M059J (cell line): ENCODE results near the gene SLC45A3. TPM values are rescaled to one million over a fixed set of nuclear protein-coding genes. Genes with fewer than 3 reads are reported as not detected.
A peak's percentile ranks its signal among the peaks of the same experiment; 100 is the strongest.
"Not testable (repeated sequence)": the region's sequence is repeated elsewhere in the genome, so short reads cannot be mapped to it uniquely, and the experiment has no call there.

Experiments used
- DNase-seq: peaks from one replicate; pipeline ENCODE4 v3.0.0-alpha.2; 2012; ENCODE audit warnings: low read depth
- total RNA-seq: library from RNA; depleted of rRNA; stranded (reverse); fragments of >200 nt; shearing (Covaris generic); gene quantifications from 2 replicates; pipeline ENCODE4 v1.2.3, GENCODE V29; 2014

The SLC45A3 gene
- total RNA-seq, 1 experiment from 2014 or later: 7.8 TPM

DNA sequence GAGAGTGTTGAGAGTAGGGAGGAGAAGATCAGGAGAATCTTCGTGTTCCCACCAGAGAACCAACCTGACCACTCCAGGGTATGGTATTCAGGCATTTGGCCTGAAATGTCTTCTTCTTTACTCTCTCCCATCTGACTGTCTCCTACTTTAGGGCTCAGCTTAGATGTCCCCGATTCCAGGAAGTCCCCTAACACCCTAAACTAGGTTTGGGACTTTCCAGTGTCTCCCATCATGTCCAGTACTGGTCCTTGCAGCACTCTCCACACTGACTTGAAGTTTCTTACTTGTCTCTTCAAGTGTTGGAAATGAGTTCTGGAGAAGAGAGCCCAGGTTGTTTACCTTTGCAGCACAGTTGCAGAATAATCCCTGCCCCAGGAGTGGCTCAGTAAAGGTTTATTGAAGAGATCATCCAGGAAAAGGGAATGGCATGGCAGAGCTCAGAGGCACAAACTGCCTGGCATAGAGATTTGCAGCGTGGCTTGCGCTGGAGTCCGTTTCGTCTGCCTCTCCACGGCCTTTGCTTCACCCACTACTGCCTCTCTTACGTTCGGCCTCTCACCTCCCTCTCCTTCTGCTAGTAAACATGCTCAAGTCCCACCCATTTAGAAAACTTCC is 42.3 kb downstream of the SLC45A3 start:
- no peak for DNase-seq

- no peak for DNase-seq
Observed at GRCh38 chr1:205636732-205637131, 43.6 kb downstream of the SLC45A3 start.

DNA sequence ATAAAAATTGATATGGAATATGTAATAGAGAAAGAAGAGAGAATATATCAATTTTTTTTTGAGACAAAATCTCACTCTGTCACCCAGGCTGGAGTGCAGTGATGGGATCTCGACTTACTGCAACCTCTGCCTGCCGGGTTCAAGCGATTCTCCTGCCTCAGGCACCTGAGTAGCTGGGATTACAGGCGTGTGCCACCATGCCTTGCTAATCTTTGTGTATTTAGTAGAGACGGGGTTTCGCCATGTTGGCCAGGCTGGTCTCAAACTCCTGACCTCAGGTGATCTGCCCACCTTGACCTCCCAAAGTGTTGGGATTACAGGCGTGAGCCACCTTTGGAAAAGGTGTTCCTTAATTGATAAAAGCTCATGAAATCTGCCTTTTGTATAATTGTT is 44.2 kb downstream of the SLC45A3 start:
- DNase-seq: not testable (repeated sequence)

DNA sequence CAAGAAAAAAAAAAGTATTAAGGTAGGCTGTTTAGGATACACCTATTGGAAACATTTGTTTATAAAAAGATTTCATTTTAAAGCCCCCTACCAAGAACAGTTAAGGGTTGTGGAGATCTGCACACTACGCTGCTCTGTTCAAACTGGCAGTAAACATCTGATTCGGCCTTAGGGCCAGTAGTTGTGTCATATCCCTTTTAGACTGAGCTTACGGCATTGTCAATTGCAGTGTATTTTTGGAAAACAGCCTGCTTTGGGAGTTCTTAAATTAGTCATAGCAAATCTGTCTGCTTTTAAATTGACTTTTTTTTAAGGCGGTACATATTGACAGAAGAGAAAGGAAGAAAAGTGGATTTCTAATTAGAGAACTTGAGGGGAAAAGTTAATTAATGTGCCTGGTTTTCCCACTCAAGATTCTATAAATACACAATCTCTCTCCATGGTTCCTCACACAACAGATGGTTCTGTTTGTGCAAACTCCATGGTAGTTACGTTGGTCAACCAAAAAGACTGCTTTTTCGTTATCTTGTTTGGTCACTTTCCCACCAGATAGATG is 46.8 kb downstream of the SLC45A3 start:
- peak; percentile 71 for DNase-seq

- peak; percentile 9 for DNase-seq
Observed at GRCh38 chr1:205632669-205633169, 47.6 kb downstream of the SLC45A3 start.

DNA sequence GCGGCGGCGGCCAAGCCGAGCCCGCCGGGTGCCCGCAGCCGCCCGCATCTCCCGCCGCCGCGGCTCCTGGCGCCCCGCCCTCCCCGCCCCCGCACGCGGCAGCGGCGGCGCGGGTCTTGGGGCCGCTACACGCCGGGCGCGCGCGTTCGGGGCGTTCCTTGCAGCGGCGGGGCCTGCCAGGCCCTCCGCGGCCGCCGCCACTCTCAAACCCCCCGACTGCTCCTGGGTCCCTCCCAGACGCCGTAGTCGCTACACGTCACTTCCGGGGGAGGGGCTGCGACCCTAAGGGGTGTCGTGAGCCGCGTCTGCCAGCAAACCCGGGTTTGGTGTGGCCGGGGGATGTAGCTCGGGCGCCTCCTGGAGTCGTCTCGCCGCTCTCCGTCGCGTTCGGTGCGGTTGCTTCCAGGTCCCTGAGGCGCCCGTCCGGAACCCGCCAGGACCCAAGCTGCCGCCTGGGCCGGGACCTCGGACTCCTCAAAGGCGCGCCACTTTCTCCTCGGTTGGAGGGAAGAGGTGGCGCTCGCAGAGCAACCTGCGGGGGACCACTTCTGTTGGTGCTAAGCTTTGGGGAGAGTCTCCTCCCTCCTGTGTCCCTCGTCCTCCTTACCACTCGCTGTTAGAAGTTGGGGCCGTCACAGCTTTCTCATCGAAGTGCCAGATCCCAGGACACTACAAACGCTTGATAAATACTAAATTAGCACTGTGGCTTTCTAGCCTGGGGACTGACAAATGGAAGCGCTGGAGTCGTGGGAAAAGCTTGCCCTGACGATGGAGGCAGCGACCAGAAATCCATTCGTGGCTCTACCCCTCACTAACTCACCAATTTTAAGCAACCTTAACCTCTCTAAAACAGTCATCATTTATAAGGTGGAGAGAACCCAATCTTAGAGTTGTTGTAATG is 48.3 kb downstream of the SLC45A3 start, which contains the start of gene ELK4:
ELK4 (minus strand) TSS at position 244 of the 901 bp plus-strand sequence. CDS start 8,129 bp downstream, outside the sequence.
- peak; percentile 98 for DNase-seq

- DNase-seq: peak; percentile 92
Observed at GRCh38 chr1:205631010-205631767, 49.1 kb downstream of the SLC45A3 start.

DNA sequence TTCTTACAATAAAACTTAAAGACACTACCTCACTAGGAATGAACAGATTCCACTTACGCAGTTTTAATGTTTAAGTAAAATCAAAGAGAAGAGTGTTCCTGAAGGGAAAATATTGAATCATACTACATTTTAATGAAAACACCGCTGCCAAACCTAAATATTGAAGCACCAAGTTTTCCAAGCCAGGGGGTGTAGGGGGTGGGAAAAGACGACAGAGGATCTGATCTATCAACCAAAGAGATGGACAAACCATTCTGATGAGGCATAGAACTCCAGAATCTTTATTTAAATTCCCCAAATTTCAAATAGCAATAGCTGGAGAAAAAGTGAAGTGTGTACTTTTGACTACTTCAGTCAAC is 49.7 kb downstream of the SLC45A3 start:
- peak; percentile 3 for DNase-seq

GRCh38 chr1:205630241-205630640 is 50.1 kb downstream of the SLC45A3 start:
- peak; percentile 79 for DNase-seq

- DNase-seq: peak; percentile 12
Observed at GRCh38 chr1:205629751-205630150, 50.6 kb downstream of the SLC45A3 start.

DNA sequence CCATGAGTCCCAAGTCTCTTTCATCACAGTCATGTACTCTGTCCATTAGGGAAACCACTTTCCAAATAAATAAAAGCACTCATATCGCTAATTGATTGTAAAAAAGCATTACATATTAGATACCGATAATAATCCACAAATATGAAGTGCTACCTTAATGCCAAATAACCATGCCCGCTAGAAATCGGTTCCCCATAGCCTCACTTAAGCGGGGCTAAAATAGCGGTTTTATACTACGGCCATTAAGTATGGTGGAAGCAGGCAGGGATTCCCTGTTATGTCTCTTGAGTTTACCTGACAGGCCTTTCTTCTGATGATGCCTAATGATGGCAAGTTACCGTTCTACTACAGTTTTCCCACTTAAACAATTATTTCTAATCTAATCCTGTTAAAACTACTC is 52.4 kb downstream of the SLC45A3 start:
- no peak for DNase-seq

DNA sequence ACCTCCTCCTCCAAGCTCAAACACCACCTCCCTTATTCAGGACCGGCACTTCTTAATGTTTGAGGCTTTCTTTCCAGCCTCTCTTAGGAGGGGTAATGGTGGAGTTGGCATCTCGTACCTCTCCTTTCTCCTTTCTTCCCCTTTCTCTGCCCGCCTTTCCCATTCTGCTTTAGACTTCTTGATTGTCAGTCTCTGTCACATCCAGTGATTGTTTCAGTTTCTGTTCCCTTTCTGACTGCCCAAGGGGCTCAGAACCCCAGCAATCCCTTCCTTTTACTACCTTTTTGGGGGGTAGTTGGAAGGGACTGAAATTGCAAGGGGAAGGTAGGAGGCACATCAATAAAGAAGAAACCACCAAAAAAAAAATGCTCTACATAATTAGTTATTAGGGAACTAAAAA is 54.1 kb downstream of the SLC45A3 start:
- DNase-seq: no peak

DNA sequence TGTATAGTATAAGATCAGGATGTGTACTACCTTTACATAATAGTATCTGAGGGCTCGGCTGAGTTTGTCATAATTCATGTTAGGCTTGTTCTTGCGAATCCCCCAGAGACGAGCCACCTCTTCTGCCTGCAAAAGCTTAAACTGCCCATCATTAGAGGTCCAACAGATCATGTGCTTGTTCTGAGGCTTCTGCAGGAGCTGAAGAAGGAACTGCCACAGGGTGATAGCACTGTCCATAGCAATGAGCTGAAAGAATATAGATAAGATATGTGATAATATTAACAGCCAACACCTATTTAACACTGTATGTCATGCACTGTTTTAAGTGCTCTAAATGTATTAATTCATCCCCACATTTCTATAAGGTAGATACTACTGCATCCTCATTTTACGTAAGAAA is 56.7 kb downstream of the SLC45A3 start:
- DNase-seq: no peak

GRCh38 chr1:205620269-205620668 is 60.0 kb downstream of the SLC45A3 start:
- no peak for DNase-seq

DNA sequence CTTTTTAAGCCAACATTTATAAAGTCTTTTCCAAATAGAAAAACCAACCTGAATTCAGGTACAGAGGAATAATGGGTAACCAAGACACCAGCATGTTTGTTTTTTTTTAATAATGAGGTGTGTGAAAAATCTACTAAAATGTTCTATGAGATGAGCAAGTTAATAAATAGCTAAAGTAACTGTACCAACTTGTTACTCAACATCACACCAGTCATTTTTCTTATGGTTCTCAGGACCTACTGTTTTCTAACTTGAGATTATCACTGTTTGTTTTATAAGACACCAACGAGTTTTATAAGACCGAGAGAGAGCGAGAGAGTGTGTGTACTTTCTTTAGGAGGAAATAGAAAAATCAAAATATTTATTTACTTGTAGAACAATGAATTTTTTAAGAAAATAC is 60.9 kb downstream of the SLC45A3 start:
- no peak for DNase-seq

DNA sequence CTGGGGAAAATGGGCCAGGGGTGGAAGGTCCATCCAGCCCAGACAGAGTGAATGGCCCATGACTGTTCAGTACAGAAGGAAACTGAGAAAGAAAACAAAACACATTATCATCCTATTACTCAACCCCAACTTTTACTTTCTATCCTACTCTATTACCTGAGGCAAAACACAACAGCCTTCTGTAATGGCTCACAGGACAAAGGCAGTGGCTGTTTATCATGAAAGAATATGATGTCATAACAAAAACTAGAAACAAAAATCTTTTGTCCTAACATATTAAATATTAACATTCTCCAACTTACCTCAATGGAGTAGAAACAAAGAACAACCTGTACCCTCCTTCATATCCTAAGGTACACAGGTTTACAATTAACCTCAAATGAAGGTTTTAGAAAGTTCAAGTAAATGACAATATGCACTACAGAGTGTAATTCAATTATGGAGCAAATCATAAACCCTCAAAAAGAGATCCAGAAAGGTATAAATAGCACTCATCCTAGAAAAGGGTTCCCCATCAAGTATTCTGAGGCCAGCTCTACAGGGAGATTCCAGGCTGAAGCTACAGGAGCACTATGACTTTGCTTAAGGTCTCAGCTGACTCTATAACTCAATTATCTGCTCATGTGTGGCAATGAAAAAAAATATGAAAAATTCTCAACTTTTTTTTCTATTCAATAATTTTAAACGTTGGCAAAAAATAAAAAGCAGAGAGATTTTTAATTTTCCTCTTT is 63.6 kb downstream of the SLC45A3 start:
- DNase-seq: peak; percentile 20

DNA sequence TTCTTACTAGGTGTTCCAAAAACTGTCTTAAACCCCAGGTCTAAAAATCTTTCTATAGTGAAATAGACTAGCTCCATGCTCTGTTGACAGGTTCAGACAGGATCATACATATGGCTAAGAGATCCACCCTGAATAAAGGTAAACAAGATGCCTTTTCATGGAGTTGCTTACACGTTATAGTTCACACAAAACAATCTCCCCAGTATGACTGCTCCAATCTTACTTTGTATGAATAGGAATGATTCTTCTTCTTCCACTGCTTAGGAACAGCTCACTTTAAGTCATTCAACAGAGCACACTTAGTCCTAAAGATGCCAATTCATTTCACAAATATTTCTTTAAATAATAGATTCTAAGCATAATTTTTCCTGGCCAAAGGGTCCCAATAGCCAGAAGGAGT is 64.5 kb downstream of the SLC45A3 start:
- no peak for DNase-seq

DNA sequence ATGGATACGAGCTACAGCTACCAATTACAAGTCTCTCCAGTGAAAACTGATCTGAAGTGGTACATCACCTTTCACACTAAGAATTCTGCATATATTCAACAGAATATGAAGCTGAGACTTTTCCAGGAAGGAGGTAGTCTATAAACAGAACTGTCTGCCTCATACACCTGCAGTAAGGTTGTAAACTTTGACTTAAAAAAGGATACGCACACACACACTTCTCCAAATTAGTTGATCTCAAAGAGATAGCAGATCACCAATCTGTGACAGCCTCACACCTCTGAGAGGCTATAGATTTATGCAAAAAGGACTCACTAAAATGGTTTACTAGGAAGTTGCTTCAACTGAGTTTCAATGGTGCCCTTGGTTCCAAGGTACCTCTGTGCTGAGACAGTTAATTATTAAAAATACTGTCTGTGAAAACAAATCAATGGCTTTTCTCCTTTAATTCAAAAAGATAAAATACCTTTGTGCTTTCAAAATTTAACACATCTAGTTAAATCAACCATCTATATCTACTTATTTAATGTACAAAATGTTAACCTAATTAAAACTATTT is 66.4 kb downstream of the SLC45A3 start:
- no peak for DNase-seq

DNA sequence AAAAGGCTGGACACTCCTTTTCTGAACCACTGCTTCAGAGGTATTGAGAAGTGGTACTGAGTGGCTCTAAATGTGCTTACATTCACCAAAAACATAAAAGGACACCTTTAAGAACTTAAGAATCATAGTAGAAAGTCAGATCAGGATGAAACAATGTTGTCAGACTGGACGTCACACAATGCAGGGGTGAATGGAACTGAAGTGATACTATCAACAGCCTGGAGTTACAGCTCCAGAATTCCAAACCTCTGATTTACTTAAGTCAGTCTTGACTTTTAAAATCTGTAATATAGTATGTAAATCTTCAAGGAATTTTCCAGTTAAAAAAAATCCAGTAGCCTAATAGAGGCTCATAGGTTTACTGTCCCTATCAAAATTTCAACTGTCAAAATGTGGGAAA is 67.8 kb downstream of the SLC45A3 start:
- no peak for DNase-seq

DNA sequence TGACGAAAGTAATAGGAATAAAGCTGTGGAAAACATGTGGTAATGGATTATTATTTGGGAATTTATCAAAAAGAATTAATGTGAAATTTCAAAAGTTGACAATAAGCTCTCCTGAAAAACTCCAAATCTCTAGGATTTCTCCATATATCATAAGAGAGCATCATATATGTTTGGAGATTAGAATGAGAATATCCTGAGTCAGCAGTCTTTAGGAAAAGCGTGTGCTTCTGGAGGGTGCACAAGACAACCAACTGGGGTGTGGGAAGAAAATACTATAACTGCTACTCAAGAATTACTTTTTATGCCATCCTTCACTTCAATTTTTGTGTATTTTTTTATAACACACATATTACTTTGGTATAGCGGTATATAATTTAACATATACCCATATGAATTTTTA is 68.2 kb downstream of the SLC45A3 start:
- no peak for DNase-seq

GRCh38 chr1:205610901-205611466 is 69.3 kb downstream of the SLC45A3 start:
- peak; percentile 42 for DNase-seq
